Measurements from ENCODE around the gene PDCL2.

The PDCL2 gene

GRCh38 chr4:55530691-55531090, 61.4 kb downstream of the PDCL2 start:
- no peak for DNase-seq

- no peak for DNase-seq
Observed at GRCh38 chr4:55530167-55530566, 61.9 kb downstream of the PDCL2 start.

- DNase-seq: no peak
Observed at GRCh38 chr4:55528491-55528890, 63.6 kb downstream of the PDCL2 start.

- no peak for DNase-seq
Observed at GRCh38 chr4:55524844-55525571, 67.0 kb downstream of the PDCL2 start.

GRCh38 chr4:55518442-55518841, 73.6 kb downstream of the PDCL2 start:
- no peak for DNase-seq

- DNase-seq: no peak
Observed at GRCh38 chr4:55517526-55518229, 74.4 kb downstream of the PDCL2 start.

GRCh38 chr4:55512922-55513571, 79.0 kb downstream of the PDCL2 start:
- no peak for DNase-seq

- DNase-seq: no peak
Observed at GRCh38 chr4:55512077-55512476, 80.0 kb downstream of the PDCL2 start.

- no peak for DNase-seq
Observed at GRCh38 chr4:55510685-55511084, 81.4 kb downstream of the PDCL2 start.

- no peak for DNase-seq
Observed at GRCh38 chr4:55509266-55509665, 82.8 kb downstream of the PDCL2 start.

- DNase-seq: no peak
Observed at GRCh38 chr4:55507612-55508011, 84.4 kb downstream of the PDCL2 start.
